A375 (cell line): ENCODE results near the gene TCF7. TPM values are rescaled to one million over a fixed set of nuclear protein-coding genes. Genes with fewer than 3 reads are reported as not detected.

Experiments used
- small RNA-seq: library from RNA; depleted of rRNA; stranded (forward); fragments of <200 nt; gene quantifications from one replicate; pipeline ENCODE3, GENCODE V24; 2014
- total RNA-seq: library from RNA; depleted of rRNA; stranded (reverse); fragments of >200 nt; shearing (Covaris generic); gene quantifications from 2 replicates; pipeline ENCODE4 v1.2.3, GENCODE V29; 2014; rRNA removed

The TCF7 gene
- total RNA-seq: 0.72 and 2.7 TPM in 2 replicates

GRCh38 chr5:134113902-134114875 lies at the start of gene TCF7:
TSS of gene TCF7 (plus strand) at chr5:134114681. CDS start at chr5:134114907, 226 bp downstream.

GRCh38 chr5:134176511-134177368 lies 62.3 kb downstream of the TCF7 start, which contains the start of gene SKP1:
TSS of gene SKP1 (minus strand) at chr5:134176950. CDS start at chr5:134174022, 2,928 bp downstream.

Small RNA genes lying within 50 kb of the gene (small RNA-seq; reads per million reads assigned to genes)
- not detected for gene AC008608.1

Other genes with a start within 250 kb of the TCF7 start
- 51.4 and 52.1 TPM in 2 replicates for gene C5orf15, start 146.1 kb upstream of the TCF7 start, total RNA-seq
- gene VDAC1, start 109.7 kb upstream of the TCF7 start, total RNA-seq: 231 and 276 TPM in 2 replicates
- gene SKP1, start 62.3 kb downstream of the TCF7 start, total RNA-seq: 195 and 204 TPM in 2 replicates
- gene PPP2CA, start 111.4 kb downstream of the TCF7 start, total RNA-seq: 264 and 286 TPM in 2 replicates